Measurements from ENCODE around the gene ATP11C. TPM values are rescaled to one million over a fixed set of nuclear protein-coding genes. Genes with fewer than 3 reads are reported as not detected.

The ATP11C gene
- total RNA-seq, 1 experiment from 2014 or later: 19.4 TPM

- no peak for ATAC-seq
- Histone ChIP-seq H3K27me3 (ENCODE audit: insufficient read depth, low read length) (no peaks in the 10 kb centered on the region), H3K9me2 (ENCODE audit: insufficient read depth) (no peaks in the 10 kb centered on the region), H3K27ac (ENCODE audit: low read depth, low read length) (no peak overlapping the region), H3K4me1 (ENCODE audit: control insufficient read depth in 1 of 2, insufficient read depth in 2 of 2, low read length in 2 of 2) (peaks cover 12 to 15% of the 10 kb centered on the region in 2 experiments), H4K20me1 (ENCODE audit: insufficient read depth) (no peaks in the 10 kb centered on the region), H3K36me3 (ENCODE audit: control insufficient read depth in 1 of 2, insufficient read depth in 2 of 2, low read length in 2 of 2) (no peaks in the 10 kb centered on the region), H3K9me3 (ENCODE audit: control insufficient read depth in 1 of 2, insufficient read depth in 1 of 2, low read depth in 1 of 2, low read length in 2 of 2) (no peaks in the 10 kb centered on the region), H3K9ac (ENCODE audit: low read length) (no peak overlapping the region), H3K4me2 (ENCODE audit: low read length) (no peak overlapping the region), H3K4me3 (replicated peaks in 1 of 2; ENCODE audit: low read depth in 1 of 2, low read length in 2 of 2) (no peak overlapping the region), H3K79me2 (ENCODE audit: insufficient read depth, low read length) (no peaks in the 10 kb centered on the region; the same call in 1 of the 2 replicates), H2AFZ (ENCODE audit: low read depth, low read length, poor library complexity, severe bottlenecking) (no peak overlapping the region)
- TF ChIP-seq ELF1 (IDR thresholded peaks at IDR 0.05; ENCODE audit: borderline replicate concordance, low read depth) (no peak), ZBTB33 (IDR thresholded peaks at IDR 0.05; ENCODE audit: extremely low read depth, insufficient replicate concordance, low read length) (no peak)
- intact Hi-C loops (cut with micrococcal nuclease): no loop called here
- ChIA-PET CTCF (no interaction called here), RAD21 (ENCODE audit: low non-redundant PET in 1 of 2, low total read pairs in 2 of 2, uncharacterized antibody in 2 of 2, unreplicated experiment in 2 of 2) (no interaction called here), POLR2A (no interaction called here)
- DNase-seq (ENCODE audit: low read depth, low spot score): no peak
- no TSS peak for BruUV-seq (replicated peaks)
Measured at GRCh38 chrX:139875841-139876240, 57.0 kb downstream of the ATP11C start.

- ChIA-PET CTCF (no interaction called here), POLR2A (no interaction called here), RAD21 (ENCODE audit: low non-redundant PET in 1 of 2, low total read pairs in 2 of 2, uncharacterized antibody in 2 of 2, unreplicated experiment in 2 of 2) (no interaction called here)
- Histone ChIP-seq H3K4me3 (replicated peaks in 1 of 2; ENCODE audit: low read depth in 1 of 2, low read length in 2 of 2) (no peak overlapping the region), H3K27ac (ENCODE audit: low read depth, low read length) (no peak overlapping the region), H3K9ac (ENCODE audit: low read length) (no peak overlapping the region), H3K4me2 (ENCODE audit: low read length) (no peak overlapping the region), H3K9me2 (ENCODE audit: insufficient read depth) (no peaks in the 10 kb centered on the region), H3K79me2 (ENCODE audit: insufficient read depth, low read length) (no peaks in the 10 kb centered on the region), H3K27me3 (ENCODE audit: insufficient read depth, low read length) (no peaks in the 10 kb centered on the region), H4K20me1 (ENCODE audit: insufficient read depth) (no peaks in the 10 kb centered on the region), H3K9me3 (ENCODE audit: control insufficient read depth in 1 of 2, insufficient read depth in 1 of 2, low read depth in 1 of 2, low read length in 2 of 2) (no peaks in the 10 kb centered on the region), H3K4me1 (ENCODE audit: control insufficient read depth in 1 of 2, insufficient read depth in 2 of 2, low read length in 2 of 2) (no peaks in the 10 kb centered on the region), H3K36me3 (ENCODE audit: control insufficient read depth in 1 of 2, insufficient read depth in 2 of 2, low read length in 2 of 2) (no peaks in the 10 kb centered on the region), H2AFZ (ENCODE audit: low read depth, low read length, poor library complexity, severe bottlenecking) (no peak overlapping the region)
- BruUV-seq (replicated peaks): no TSS peak
- intact Hi-C loops (cut with micrococcal nuclease): no loop called here
- ATAC-seq (no peak), DNase-seq (ENCODE audit: low read depth, low spot score) (no peak)
- TF ChIP-seq ZNF274 (IDR thresholded peaks at IDR 0.05; ENCODE audit: low read depth, low read length) (no peak), POLR2A (IDR thresholded peaks at IDR 0.05; ENCODE audit: borderline replicate concordance, extremely low read depth, insufficient read depth, insufficient read length) (no peak), RAD21 (IDR thresholded peaks at IDR 0.05; ENCODE audit: low read depth) (no peak), ELF1 (IDR thresholded peaks at IDR 0.05; ENCODE audit: borderline replicate concordance, low read depth) (no peak), CTCF (IDR thresholded peaks at IDR 0.05 in 2 of 3, conservative IDR thresholded peaks at IDR 0.05 in 1 of 3; ENCODE audit: borderline replicate concordance in 1 of 3, insufficient read depth in 1 of 3, low read depth in 2 of 3, low read length in 2 of 3) (no peak), EGR1 (IDR thresholded peaks at IDR 0.05; ENCODE audit: low read depth) (no peak), YY1 (IDR thresholded peaks at IDR 0.05; ENCODE audit: extremely low read depth, insufficient replicate concordance, low read depth, low read length) (no peak), MAX (IDR thresholded peaks at IDR 0.05) (no peak), REST (IDR thresholded peaks at IDR 0.05; ENCODE audit: low read depth) (no peak), ZFX (IDR thresholded peaks at IDR 0.05) (no peak), JUND (IDR thresholded peaks at IDR 0.05) (no peak), SIN3A (IDR thresholded peaks at IDR 0.05; ENCODE audit: low read depth) (no peak), EZH2 (IDR thresholded peaks at IDR 0.05) (no peak)
Measured at GRCh38 chrX:139869796-139870195, 63.1 kb downstream of the ATP11C start.

All from HCT116 (cell line).